Right lobe of liver (tissue), 6 donors: Measurements from ENCODE around the gene COX7B. TPM values are rescaled to one million over a fixed set of nuclear protein-coding genes. Genes with fewer than 3 reads are reported as not detected.
"Not testable (repeated sequence)": the region's sequence is repeated elsewhere in the genome, so short reads cannot be mapped to it uniquely, and the experiment has no call there.

Experiments
- ATAC-seq, 4 donors: fragments of 200-7000 bp; cut with Tn5 transposase; one replicate each; pipeline ENCODE4 v1.9.1; 2020; ENCODE audit warnings: mild to moderate bottlenecking in 4 of 4, moderate library complexity in 4 of 4
- DNase-seq, 3 donors: peaks; one replicate each; pipeline ENCODE4 v3.0.0-alpha.2; 2020
- H3K27ac ChIP-seq, 3 donors: fragments of 200-600 bp; one replicate each; pipeline ENCODE4 v1.8.0; 2022
- H3K27me3 ChIP-seq, 2 donors: fragments of 200-600 bp; one replicate each; pipeline ENCODE4 v1.8.0; 2022
- H3K36me3 ChIP-seq, 4 donors: fragments of 200-600 bp; sonication (generic) in 1 of 4; one replicate each; pipeline versions ENCODE4 v1.5.1 to v1.8.0; 2017 to 2022; ENCODE audit warnings: control low read depth in 1 of 4
- H3K4me1 ChIP-seq, 4 donors: fragments of 200-600 bp; sonication (generic) in 1 of 4; one replicate each; pipeline versions ENCODE4 v1.5.1 to v1.8.0; 2017 to 2022; ENCODE audit warnings: control low read depth in 1 of 4
- H3K4me3 ChIP-seq, 3 donors: fragments of 200-600 bp; one replicate each; pipeline ENCODE4 v1.8.0; 2022
- H3K9me3 ChIP-seq, 4 donors: fragments of 200-600 bp; sonication (generic) in 1 of 4; one replicate each; pipeline versions ENCODE4 v1.5.1 to v1.8.0; 2017 to 2022; ENCODE audit warnings: control low read depth in 1 of 4
- POLR2A ChIP-seq: fragments of 450-650 bp; IDR thresholded peaks from one replicate; pipeline ENCODE4 v1.6.1; 2017; ENCODE audit warnings: antibody characterized with exemption, mild to moderate bottlenecking
- WGBS: methylation state at CpG from one replicate; pipeline ENCODE4 v1.1.6; 2018; ENCODE audit warnings: low coverage, low lambda C conversion rate; ENCODE audit not compliant: insufficient coverage; ENCODE audit errors: missing lambda C conversion rate; 5-methylcytosine and 5-hydroxymethylcytosine counted together
- intact Hi-C, 2 donors: fragments of 100-400 bp; cut with DNase I; formaldehyde crosslinking; loops; one replicate each; pipeline versions ENCODE4 v1.11.2 to v1.14.1; 2022
- total RNA-seq, 6 experiments: library from RNA; depleted of rRNA in 2 of 6; stranded (reverse); fragments of >200 nt in 2 of 6; fragmentation: NEBNext Ultra II Directional in 3 of 6; extraction: Animal tissue kit (Norgen Biotek cat#: 25700) in 3 of 6; gene quantifications; one replicate each; pipeline versions ENCODE4 v1.1.0 to v1.2.4, GENCODE V29; 2016 to 2023
- TF ChIP-seq, protein P1 (sequence below), 4 donors: fragments of 200-600 bp in 3 of 4; fragments of 450-650 bp in 1 of 4; IDR thresholded peaks; one replicate each; pipeline versions ENCODE4 v1.5.1 to v1.8.0; 2016 to 2022; ENCODE audit warnings: antibody characterized with exemption in 4 of 4, mild to moderate bottlenecking in 2 of 4
- donor health status: DM: no; HTN: yes; CAD: no.
- donor health status: DM: no; HTN: no; CAD: no.
- donor health status: DM: no; HTN: no; CAD: no.
- donor health status: DM: no; HTN: yes; CAD: no.
- donor health status: DM: no; HTN: yes; CAD: no.

COX7B gene
- total RNA-seq, 6 experiments from 2014 or later, result 144 to 906 (median 181) TPM

DNA sequence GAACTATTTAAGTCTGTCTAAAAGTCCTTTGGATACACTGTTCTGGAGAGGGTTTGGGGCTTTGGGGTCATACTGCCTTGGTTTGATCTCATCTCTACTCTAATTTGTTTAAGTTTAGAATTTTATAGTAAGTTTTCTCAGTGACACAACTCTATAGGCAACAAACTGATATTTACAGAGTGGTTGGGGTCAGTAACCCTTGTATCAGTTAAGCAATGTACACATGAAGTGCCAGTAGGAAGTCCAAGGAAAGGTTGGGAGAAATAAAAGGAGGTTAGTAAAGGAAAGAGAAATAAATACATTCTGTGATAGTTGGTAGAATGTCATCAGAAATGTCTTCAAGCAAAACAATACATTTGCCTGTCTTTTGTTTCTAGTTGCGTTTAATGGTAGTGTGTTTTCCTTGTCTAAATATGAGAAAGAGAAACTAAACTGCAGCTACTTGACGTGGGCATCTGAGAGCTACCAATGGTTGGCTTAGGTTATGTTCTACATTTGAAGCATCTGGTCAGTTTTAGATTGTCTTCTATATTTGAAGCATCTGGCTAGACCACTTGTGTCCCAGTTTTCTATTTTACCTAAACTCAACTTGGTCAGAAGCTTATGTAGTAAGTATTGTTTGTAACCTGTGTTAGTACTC is 18.1 kb downstream of the COX7B start:
- peak; percentile 28 to 58 (median 36) for ATAC-seq
- WGBS, result 17% methylated on average over 2 of the region's 2 CpGs
- intact Hi-C loops, result no loop called here

DNA sequence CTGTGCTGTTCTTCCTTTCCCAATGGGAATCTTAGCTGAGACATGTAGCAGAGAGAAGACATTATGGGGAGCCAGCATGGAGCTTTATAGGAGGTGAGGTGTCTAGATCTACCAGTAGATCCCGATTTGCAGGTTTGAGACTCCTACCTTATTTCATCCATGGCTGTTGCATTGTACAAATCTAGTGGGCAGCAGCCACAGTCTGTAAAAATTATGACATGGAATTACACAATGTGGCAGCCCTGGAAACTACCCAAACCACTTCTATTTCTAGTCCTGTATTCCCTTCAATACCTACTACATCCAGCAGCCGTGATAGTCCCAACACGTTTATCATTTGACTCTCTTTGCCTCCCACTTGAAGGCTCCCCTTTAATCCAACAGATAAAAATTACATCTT is 19.3 kb downstream of the COX7B start:
- intact Hi-C loops, result no loop called here
- Histone ChIP-seq H3K4me3 (no peak overlapping the region), H3K36me3 (no peaks in the 10 kb centered on the region), H3K9me3 (no peaks in the 10 kb centered on the region), H3K27ac (no peak overlapping the region), H3K4me1 (no peaks in the 10 kb centered on the region), H3K27me3 (no peaks in the 10 kb centered on the region)
- TF ChIP-seq POLR2A, result no peak
- TF ChIP-seq, protein P1, sequence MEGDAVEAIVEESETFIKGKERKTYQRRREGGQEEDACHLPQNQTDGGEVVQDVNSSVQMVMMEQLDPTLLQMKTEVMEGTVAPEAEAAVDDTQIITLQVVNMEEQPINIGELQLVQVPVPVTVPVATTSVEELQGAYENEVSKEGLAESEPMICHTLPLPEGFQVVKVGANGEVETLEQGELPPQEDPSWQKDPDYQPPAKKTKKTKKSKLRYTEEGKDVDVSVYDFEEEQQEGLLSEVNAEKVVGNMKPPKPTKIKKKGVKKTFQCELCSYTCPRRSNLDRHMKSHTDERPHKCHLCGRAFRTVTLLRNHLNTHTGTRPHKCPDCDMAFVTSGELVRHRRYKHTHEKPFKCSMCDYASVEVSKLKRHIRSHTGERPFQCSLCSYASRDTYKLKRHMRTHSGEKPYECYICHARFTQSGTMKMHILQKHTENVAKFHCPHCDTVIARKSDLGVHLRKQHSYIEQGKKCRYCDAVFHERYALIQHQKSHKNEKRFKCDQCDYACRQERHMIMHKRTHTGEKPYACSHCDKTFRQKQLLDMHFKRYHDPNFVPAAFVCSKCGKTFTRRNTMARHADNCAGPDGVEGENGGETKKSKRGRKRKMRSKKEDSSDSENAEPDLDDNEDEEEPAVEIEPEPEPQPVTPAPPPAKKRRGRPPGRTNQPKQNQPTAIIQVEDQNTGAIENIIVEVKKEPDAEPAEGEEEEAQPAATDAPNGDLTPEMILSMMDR (IDR thresholded peaks at IDR 0.05), result no peak
- DNase-seq (no peak), ATAC-seq (peak in 2 of 4 donors; percentile 37 to 64)
- 21% methylated on average over 3 of the region's 3 CpGs for WGBS

More for the DNA sequence above, 18.1 kb downstream of the COX7B start:
- Histone ChIP-seq H3K9me3 (no peaks in the 10 kb centered on the region), H3K36me3 (no peaks in the 10 kb centered on the region), H3K4me1 (no peaks in the 10 kb centered on the region), H3K4me3 (no peak overlapping the region), H3K27me3 (no peaks in the 10 kb centered on the region), H3K27ac (no peak overlapping the region)
- TF ChIP-seq POLR2A, result no peak
- TF ChIP-seq, protein P1 (IDR thresholded peaks at IDR 0.05), result no peak
- DNase-seq, result no peak

DNA sequence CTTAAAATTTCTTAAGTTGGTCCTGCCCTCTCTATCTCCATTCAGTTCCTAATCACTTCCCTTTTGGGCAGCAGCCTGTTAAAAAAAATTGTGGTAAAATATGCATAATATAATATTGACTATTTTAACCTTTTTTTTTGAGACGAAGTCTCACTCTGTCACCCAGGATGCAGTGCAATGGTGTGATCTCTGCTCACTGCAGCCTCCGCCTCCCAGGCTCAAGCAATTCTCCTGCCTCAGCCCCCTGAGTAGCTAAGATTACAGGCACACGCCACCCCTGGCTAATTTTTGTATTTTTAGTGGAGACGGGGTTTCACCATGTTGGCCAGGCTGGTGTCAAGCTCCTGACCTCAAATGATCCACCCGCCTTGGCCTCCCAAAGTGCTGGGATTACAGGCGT is 20.1 kb downstream of the COX7B start:
- ATAC-seq, H3K4me3 ChIP-seq, H3K4me1 ChIP-seq, DNase-seq, intact Hi-C loops, H3K27ac ChIP-seq, H3K27me3 ChIP-seq, H3K36me3 ChIP-seq, H3K9me3 ChIP-seq: not testable (repeated sequence)
- WGBS, result 51% methylated on average over 6 of the region's 6 CpGs

DNA sequence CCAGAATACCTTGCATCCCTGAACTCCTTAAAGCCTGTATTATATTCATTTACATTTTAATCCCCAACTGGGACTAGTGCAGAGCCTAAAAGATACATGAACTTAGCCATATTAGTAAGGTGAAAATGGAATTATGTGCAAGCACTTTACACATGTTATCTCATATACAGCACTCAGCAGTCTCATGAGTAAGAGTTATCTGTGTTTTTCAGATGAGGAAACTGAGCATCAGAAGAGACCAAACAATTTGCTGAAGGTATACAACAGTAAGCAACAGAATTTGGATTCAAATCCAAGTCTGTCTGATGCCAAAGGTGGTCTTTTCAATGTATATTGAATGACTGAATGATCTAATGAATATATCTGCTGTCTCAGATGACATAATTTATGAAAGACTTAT is 23.5 kb downstream of the COX7B start:
- intact Hi-C loops, result no loop called here
- Histone ChIP-seq H3K4me1 (no peaks in the 10 kb centered on the region), H3K27ac (no peak overlapping the region), H3K4me3 (no peak overlapping the region), H3K9me3 (no peaks in the 10 kb centered on the region), H3K27me3 (no peaks in the 10 kb centered on the region), H3K36me3 (no peaks in the 10 kb centered on the region)
- ATAC-seq (no peak), DNase-seq (no peak)
- TF ChIP-seq, protein P1 (IDR thresholded peaks at IDR 0.05), result no peak
- TF ChIP-seq POLR2A, result no peak

DNA sequence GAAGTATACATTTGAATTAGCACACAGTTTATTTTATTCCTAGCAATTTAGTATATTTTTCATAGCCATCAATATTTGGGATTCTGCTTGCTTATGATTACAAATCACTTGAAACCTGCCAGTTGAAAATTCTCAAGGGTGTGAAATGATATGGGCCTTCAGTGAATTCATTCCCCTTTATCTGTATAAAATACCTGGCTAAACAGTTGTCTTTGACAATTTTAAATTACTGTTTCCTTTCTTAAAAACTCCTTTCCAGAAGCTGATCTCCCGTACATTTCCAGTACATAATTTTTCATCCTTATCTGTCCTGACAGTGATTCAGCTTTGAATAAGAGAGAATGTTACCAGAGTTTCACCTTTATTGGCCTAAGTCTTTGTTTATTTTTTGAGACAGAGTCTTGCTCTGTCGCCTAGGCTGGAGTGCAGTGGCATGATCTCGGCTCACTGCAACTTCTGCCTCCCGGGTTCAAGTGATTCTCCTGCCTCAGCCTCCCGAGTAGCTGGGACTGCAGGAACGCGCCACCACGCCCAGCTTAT is 25.1 kb downstream of the COX7B start:
- ATAC-seq, result no peak

More for the DNA sequence above, 25.1 kb downstream of the COX7B start:
- DNase-seq, result no peak
- no peaks in the 10 kb centered on the region for H3K9me3 ChIP-seq
- H3K27ac ChIP-seq, result no peak overlapping the region
- intact Hi-C loops, result no loop called here
- H3K4me1 ChIP-seq, result no peaks in the 10 kb centered on the region
- no peak for TF ChIP-seq POLR2A
- no peak overlapping the region for H3K4me3 ChIP-seq
- no peaks in the 10 kb centered on the region for H3K27me3 ChIP-seq
- no peaks in the 10 kb centered on the region for H3K36me3 ChIP-seq
- WGBS, result 56% methylated on average over 1 of the region's 8 CpGs
